Stimulated activated CD4-positive, alpha-beta T cell treated with anti-CD3 and anti-CD28 coated beads, Interleukin-12 subunit alpha, Interleukin-12 subunit beta, amount 100 ng/mL, for 48 hours (primary cell): ENCODE results near the gene CCND1.

Experiments
- DNase-seq, 3 donors: peaks; one replicate each; pipeline ENCODE4 v3.0.0-alpha.2; 2020; ENCODE audit warnings: low read depth in 2 of 3, low spot score in 1 of 3

The CCND1 gene

DNA sequence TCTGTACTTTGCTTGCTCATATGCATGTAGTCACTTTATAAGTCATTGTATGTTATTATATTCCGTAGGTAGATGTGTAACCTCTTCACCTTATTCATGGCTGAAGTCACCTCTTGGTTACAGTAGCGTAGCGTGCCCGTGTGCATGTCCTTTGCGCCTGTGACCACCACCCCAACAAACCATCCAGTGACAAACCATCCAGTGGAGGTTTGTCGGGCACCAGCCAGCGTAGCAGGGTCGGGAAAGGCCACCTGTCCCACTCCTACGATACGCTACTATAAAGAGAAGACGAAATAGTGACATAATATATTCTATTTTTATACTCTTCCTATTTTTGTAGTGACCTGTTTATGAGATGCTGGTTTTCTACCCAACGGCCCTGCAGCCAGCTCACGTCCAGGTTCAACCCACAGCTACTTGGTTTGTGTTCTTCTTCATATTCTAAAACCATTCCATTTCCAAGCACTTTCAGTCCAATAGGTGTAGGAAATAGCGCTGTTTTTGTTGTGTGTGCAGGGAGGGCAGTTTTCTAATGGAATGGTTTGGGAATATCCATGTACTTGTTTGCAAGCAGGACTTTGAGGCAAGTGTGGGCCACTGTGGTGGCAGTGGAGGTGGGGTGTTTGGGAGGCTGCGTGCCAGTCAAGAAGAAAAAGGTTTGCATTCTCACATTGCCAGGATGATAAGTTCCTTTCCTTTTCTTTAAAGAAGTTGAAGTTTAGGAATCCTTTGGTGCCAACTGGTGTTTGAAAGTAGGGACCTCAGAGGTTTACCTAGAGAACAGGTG, 11.1 kb downstream of the CCND1 start:
- DNase-seq: no peak

- DNase-seq: no peak
Observed at GRCh38 chr11:69652999-69653398, 12.0 kb downstream of the CCND1 start.

DNA sequence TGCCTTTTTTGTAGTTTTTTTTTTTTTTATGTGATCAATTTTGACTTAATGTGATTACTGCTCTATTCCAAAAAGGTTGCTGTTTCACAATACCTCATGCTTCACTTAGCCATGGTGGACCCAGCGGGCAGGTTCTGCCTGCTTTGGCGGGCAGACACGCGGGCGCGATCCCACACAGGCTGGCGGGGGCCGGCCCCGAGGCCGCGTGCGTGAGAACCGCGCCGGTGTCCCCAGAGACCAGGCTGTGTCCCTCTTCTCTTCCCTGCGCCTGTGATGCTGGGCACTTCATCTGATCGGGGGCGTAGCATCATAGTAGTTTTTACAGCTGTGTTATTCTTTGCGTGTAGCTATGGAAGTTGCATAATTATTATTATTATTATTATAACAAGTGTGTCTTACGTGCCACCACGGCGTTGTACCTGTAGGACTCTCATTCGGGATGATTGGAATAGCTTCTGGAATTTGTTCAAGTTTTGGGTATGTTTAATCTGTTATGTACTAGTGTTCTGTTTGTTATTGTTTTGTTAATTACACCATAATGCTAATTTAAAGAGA, 12.5 kb downstream of the CCND1 start:
- DNase-seq: no peak

DNA sequence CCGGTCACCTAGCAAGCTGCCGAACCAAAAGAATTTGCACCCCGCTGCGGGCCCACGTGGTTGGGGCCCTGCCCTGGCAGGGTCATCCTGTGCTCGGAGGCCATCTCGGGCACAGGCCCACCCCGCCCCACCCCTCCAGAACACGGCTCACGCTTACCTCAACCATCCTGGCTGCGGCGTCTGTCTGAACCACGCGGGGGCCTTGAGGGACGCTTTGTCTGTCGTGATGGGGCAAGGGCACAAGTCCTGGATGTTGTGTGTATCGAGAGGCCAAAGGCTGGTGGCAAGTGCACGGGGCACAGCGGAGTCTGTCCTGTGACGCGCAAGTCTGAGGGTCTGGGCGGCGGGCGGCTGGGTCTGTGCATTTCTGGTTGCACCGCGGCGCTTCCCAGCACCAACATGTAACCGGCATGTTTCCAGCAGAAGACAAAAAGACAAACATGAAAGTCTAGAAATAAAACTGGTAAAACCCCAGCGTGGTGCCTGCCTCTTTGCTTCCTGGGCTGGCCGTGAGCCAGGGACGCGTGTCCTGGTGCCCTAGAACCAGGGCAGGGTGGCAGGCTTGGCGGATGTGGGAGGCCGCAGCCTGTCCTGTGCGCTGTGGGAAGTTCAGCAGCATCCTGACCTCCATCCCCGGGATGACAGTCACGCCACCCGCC, 13.2 kb downstream of the CCND1 start:
- no peak for DNase-seq

DNA sequence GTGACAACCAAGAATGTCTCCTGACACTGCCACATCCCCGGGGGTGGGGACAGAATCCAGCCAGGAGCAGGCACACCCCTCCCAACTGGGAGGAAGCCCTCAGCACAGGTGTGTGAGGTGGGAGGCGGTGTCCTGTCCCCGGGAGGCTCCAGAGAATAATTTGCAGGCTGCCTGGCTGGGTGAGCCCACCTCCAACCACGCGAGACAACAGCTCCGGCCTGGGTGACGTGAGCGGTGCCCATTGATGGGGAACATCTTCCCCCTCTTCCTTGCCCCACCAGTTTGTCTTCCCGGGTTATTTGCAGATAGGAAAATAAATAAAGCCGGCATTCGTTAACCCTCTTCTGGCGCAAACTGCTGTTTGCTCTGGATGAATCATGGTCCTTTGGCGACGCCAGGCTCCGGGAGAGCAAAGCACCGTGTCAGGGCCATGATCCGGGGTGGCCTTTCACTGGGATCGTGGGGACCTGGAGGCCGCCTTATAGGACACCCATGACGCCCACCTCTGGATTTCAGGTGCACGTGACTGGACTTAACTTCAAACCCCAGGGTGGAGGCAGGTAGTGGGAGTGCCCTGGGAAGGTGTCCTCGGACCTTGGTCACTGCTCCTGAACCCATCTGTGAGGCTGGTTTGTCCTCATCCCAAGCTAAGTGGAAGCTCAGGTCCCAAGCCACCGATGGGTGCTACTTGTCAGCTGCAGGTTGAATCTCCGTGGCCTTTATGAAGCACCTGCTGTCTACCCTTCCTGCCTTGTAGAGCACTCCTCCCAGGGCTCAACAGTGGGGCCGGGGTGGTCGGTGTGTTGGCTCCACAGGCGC, 13.9 kb downstream of the CCND1 start:
- no peak for DNase-seq

DNA sequence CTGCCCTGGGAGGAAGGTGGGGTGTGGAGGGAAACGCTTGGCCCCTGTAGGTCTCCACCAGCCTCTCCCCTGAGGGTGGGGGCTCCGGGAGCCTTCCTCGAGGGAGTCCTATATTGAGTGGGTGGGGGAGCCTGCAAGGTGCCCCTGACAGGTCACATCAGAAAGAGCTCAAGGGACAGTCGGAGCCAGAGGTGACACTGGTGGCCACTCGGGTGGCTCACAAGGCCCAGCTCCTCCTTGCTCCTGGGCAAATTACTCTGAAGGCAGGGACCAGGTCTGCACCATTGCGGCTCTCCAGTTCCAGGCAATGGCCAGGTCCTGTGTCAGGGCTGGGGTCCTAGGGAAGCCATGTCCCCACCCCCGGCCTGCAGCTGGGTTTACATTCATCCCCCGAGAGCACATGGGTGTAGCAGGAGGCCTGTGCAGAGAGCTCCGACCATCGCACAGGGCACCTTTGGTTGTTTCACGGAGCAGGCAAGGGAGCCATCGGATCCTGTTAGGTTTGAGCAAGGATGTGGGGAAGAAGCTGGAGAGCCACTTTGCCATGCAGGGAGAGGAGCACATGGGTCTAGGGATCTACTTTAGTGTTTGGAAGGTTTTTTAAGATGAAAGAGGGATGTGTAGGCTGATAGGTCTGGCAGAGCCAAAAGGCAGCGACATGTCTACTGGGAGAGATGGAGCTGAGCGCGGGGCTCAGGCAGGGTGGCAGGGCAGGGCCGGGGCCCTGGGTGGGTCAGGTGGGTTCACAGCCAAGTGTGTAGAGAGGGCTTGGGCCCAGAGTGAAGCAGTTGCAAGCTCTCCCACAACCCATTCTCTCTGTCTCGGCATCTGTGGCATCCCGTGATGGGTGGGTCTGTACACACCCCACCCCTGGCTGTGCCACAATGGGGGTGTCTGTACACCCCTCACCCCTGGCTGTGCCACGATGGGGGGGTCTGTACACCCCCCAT, 14.8 kb downstream of the CCND1 start:
- DNase-seq: no peak

- no peak for DNase-seq
Observed at GRCh38 chr11:69656536-69657455, 15.8 kb downstream of the CCND1 start.

DNA sequence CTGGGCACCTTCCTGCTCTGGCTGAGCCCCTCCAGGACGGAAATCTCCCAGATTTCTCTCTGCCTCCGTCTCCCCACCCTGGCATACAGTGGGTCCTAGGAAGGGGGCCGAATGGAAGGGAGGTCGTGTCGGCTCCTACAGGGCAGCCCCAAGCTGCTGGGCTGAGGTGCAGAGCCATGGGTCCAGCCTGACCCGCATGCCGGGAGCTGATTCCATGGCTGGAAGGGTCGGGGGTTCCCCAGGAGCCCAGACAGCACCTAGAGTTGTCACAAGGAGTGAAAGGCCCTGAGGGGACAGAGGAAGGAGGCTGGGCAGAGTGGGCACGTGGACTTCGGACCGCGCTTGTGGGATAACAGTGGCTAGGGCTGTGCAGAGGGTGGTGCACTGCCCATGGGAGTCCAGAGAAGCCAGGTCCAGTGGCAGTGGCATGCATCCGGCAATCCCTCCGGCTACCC, 16.5 kb downstream of the CCND1 start:
- no peak for DNase-seq

- no peak for DNase-seq
Observed at GRCh38 chr11:69657911-69658625, 17.1 kb downstream of the CCND1 start.

GRCh38 chr11:69658626-69659450, 17.9 kb downstream of the CCND1 start:
- DNase-seq: no peak

DNA sequence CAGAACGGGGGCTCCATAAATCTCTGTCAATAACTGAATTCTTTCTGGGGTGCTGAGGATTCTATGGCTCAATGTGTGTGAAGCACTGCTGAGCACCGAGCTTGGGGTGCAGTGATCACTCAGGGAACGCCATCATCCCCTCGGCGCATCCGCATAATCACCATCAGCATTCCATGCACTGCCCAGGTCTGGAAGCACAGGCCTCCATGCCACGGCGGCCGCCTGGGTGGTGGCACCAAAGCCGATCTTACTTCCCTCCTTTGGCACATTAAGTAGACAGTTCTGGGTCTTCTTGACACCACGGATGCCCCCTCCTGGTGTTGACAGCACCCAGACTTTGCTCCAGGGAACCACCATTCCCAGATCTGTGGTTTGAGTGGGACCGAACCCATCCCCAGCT, 18.6 kb downstream of the CCND1 start:
- DNase-seq: no peak

- DNase-seq: no peak
Observed at GRCh38 chr11:69660001-69660500, 19.1 kb downstream of the CCND1 start.

DNA sequence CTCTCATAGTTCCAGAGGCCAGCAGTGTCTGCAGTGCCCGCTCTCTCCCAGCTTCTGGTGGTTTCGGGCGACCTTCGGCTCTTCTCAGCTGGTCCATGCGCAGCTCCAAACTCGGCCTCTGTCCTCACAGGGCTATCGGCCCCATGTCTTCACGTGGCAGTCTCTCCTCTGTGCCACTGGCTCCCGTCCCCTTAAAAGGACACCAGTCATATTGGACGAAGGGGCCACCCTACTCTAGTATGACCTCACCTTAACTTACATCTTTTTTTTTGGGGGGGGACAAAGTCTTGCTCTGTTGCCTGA, 20.4 kb downstream of the CCND1 start:
- DNase-seq: no peak

DNA sequence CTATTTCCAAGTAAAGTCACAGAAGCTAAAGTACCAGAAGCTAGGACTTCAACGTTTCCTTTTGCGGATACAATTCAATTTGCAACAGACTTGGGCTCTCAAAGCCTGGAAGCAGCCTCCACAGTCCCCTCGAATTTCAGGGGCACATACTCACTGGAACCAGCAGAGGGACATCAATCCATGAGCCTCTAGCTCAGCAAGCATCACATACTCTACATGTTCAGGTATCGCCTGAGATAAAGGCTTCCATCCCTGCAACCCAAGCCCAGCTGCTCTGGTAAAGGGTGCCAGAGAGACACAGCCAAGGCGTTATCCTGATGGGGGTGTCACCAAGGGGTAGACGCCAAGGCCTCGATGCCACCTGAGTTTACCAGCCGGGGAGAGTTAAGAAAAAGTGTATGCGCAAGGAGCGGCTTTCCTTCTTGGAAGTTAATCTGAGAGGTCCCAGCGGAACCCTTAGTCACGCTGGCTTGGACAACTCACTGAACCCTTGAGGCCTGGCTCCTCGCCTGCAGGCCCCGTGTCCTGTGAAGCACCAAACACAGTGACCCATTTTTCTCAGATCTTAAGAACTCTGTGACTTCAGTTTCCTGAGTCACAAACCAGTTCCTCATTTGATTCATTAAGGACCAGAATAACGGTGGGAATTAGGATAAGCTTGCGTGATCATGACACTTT, 21.2 kb downstream of the CCND1 start:
- DNase-seq: no peak

DNA sequence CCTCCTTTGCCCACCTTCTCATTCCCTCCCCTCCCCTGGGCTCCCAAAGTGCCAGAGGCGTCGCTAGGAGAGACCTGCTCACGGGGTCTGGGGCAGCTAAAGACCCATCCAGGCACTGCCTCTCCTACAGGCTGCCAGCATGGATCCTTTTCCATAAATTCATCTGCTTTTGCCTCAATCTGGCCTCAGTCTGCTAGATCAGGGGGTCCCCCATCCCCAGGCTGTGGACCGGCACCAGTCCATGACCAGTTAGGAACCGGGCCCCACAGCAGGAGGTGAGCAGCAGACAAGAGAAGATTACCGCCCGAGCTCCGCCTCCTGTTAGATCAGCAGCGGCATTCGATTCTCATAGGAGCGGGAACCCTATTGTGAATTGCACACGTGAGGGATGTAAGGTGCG, 21.9 kb downstream of the CCND1 start:
- DNase-seq: no peak

DNA sequence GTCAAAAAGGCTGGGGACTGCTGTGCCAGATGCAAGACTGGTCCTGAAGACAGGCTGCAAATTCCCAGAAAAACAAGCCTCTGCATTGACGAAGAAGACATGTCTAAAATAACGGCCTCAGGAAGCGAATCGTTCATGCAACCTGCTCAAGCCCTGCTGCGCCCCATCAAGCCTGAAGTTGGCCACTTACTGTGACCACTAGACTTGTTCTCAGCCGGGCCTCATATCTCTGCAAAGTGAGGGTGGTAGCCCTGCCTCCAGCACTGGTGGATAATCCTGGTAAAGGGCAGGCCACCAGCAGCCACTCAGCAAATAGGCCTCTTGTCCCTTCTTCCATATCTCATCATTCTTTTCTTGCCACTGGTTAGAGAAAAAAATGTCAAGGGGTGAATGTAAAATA, 22.4 kb downstream of the CCND1 start:
- DNase-seq: no peak

GRCh38 chr11:69664103-69664775, 23.3 kb downstream of the CCND1 start:
- DNase-seq: no peak
